ENCODE measurements around the gene EFHD1. TPM values are rescaled to one million over a fixed set of nuclear protein-coding genes. Genes with fewer than 3 reads are reported as not detected.
"Not testable (repeated sequence)": the region's sequence is repeated elsewhere in the genome, so short reads cannot be mapped to it uniquely, and the experiment has no call there.

The EFHD1 gene
- total RNA-seq, 2 donors from 2014 or later, result 1.4 to 3.4 TPM

DNA sequence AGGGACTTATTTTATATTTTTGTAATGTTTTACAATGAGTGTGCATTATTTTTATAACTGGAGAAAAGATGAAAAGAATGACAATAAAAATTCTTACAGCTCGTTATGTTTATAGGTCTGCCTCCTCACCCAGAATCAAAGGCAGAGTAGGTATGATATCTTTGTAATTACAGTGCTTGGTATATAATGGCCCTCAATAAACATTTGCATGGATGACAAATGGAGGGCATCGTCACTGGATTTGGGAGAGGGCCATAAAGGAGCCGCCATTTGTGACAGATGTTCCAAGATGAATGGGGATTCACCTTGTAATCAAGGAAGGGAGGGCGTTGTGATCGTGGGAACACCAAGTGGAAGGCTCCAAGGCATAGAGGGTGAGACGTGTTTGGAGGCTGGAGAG is 41.1 kb downstream of the EFHD1 start:
- Histone ChIP-seq H3K36me3 (no peaks in the 10 kb centered on the region), H3K9me3 (no peaks in the 10 kb centered on the region), H3K27ac (no peak overlapping the region), H3K9ac (ENCODE audit: low read depth in 2 of 2, low read length in 2 of 2) (no peak overlapping the region), H3K4me3 (no peak overlapping the region), H3K4me1 (no peaks in the 10 kb centered on the region), H3K27me3 (no peaks in the 10 kb centered on the region)
- TF ChIP-seq, protein P1, sequence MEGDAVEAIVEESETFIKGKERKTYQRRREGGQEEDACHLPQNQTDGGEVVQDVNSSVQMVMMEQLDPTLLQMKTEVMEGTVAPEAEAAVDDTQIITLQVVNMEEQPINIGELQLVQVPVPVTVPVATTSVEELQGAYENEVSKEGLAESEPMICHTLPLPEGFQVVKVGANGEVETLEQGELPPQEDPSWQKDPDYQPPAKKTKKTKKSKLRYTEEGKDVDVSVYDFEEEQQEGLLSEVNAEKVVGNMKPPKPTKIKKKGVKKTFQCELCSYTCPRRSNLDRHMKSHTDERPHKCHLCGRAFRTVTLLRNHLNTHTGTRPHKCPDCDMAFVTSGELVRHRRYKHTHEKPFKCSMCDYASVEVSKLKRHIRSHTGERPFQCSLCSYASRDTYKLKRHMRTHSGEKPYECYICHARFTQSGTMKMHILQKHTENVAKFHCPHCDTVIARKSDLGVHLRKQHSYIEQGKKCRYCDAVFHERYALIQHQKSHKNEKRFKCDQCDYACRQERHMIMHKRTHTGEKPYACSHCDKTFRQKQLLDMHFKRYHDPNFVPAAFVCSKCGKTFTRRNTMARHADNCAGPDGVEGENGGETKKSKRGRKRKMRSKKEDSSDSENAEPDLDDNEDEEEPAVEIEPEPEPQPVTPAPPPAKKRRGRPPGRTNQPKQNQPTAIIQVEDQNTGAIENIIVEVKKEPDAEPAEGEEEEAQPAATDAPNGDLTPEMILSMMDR (IDR thresholded peaks at IDR 0.05), result no peak
- intact Hi-C loops (cut with DNase I), result no loop called here
- DNase-seq, result no peak

DNA sequence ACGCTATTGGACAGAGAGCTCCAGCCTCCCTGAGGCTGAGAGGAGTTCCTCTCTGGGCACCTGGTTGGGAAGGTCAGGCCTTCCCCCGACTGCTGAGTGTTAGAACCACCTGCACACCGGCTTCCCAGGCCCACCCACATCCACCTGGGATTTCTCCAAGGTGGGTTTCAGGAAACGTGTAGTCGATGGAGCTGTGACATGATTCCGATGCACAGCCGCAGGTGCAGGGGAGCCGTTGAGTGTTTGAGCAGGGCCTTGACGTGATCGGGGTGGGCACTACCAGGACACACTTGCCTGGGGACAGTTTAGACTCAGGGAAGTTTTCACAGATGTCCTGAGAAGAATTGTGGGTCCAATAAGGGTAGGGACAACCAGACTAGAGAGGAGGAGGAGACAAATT is 42.0 kb downstream of the EFHD1 start:
- Histone ChIP-seq H3K27ac (no peak overlapping the region), H3K9me3 (no peaks in the 10 kb centered on the region), H3K4me3 (no peak overlapping the region), H3K36me3 (no peaks in the 10 kb centered on the region), H3K27me3 (no peaks in the 10 kb centered on the region), H3K9ac (ENCODE audit: low read depth in 2 of 2, low read length in 2 of 2) (no peak overlapping the region), H3K4me1 (no peaks in the 10 kb centered on the region)
- TF ChIP-seq, protein P1 (IDR thresholded peaks at IDR 0.05), result no peak
- intact Hi-C loops (cut with DNase I), result no loop called here
- DNase-seq, result no peak

DNA sequence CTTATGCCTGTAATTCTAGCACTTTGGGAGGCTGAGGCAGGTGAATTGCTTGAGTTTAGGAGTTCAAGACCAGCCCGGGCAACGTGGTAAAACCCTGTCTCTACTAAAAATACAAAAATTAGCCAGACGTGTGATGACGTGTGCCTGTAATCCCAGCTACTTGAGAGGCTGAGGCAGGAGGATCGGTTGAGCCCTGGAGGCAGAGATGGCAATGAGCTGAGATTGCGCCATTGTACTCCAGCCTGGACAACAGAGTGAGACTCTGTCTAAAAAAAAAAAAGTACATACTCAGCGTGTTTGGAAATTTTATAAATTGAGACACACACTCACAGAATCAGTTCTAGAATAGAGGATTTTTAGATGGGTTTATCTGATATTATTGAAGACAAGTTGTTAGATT is 46.6 kb downstream of the EFHD1 start:
- TF ChIP-seq, protein P1 (IDR thresholded peaks at IDR 0.05), result no peak
- no peak for DNase-seq
- H3K4me3 ChIP-seq, result no peak overlapping the region
- intact Hi-C loops (cut with DNase I), result no loop called here
- H3K9me3 ChIP-seq, result no peaks in the 10 kb centered on the region
- no peaks in the 10 kb centered on the region for H3K27me3 ChIP-seq
- H3K9ac ChIP-seq (ENCODE audit: low read depth in 2 of 2, low read length in 2 of 2), result no peak overlapping the region
- H3K27ac ChIP-seq, result no peak overlapping the region
- H3K36me3 ChIP-seq, result no peaks in the 10 kb centered on the region
- no peaks in the 10 kb centered on the region for H3K4me1 ChIP-seq

GRCh38 chr2:232681527-232681926 is 48.1 kb downstream of the EFHD1 start:
- no peak for DNase-seq
- TF ChIP-seq, protein P1 (IDR thresholded peaks at IDR 0.05), result no peak
- Histone ChIP-seq H3K27me3 (no peaks in the 10 kb centered on the region), H3K9me3 (no peaks in the 10 kb centered on the region), H3K4me3 (no peak overlapping the region), H3K36me3 (no peaks in the 10 kb centered on the region), H3K4me1 (no peaks in the 10 kb centered on the region), H3K27ac (no peak overlapping the region), H3K9ac (ENCODE audit: low read depth in 2 of 2, low read length in 2 of 2) (no peak overlapping the region)
- intact Hi-C loops (cut with DNase I), result no loop called here

- H3K27ac ChIP-seq, result no peak overlapping the region
- no peaks in the 10 kb centered on the region for H3K4me1 ChIP-seq
- intact Hi-C loops (cut with DNase I), result no loop called here
- H3K4me3 ChIP-seq, result no peak overlapping the region
- H3K9ac ChIP-seq (ENCODE audit: low read depth in 2 of 2, low read length in 2 of 2), result no peak overlapping the region
- DNase-seq, result no peak
- TF ChIP-seq, protein P1 (IDR thresholded peaks at IDR 0.05), result no peak
- no peaks in the 10 kb centered on the region for H3K36me3 ChIP-seq
- H3K27me3 ChIP-seq, result no peaks in the 10 kb centered on the region
- H3K9me3 ChIP-seq, result no peaks in the 10 kb centered on the region
Measured at GRCh38 chr2:232683368-232683767, 50.0 kb downstream of the EFHD1 start.

DNA sequence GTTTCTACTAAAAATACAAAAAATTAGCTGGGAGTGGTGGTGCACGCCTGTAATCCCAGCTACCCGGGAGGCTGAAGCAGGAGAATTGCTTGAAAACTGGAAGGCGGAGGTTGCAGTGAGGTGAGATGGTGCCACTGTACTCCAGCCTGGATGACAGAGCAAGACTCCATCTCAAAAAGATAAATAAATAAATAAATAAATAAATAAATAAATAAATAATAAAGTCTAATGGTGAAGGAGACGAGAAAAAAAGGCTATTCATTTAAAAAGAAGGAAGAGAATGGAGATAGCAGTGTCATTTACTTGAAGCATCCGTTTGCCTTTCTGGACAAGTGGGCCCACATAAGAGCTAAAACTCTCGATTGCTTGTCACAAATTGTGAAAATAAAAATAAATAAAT is 52.0 kb downstream of the EFHD1 start:
- H3K4me1 ChIP-seq; H3K27me3 ChIP-seq; H3K9me3 ChIP-seq; H3K27ac ChIP-seq; DNase-seq; H3K36me3 ChIP-seq; H3K9ac ChIP-seq (ENCODE audit: low read depth in 2 of 2, low read length in 2 of 2); H3K4me3 ChIP-seq; intact Hi-C loops (cut with DNase I): not testable (repeated sequence)

Data from colonic mucosa (tissue), 4 donors.